T-cell (primary cell): Measurements from ENCODE around the gene SASH3. TPM values are rescaled to one million over a fixed set of nuclear protein-coding genes. Genes with fewer than 3 reads are reported as not detected.
A peak's percentile ranks its signal among the peaks of the same experiment; 100 is the strongest.

ENCODE experiments used
- ATAC-seq, 4 experiments: fragments of 200-7000 bp in 3 of 4; fragments of 150-1000 bp in 1 of 4; cut with Tn5 transposase; replicated peaks in 1 of 4; 1 replicate in 3 of 4; 2 replicates in 1 of 4; pipeline ENCODE4 v1.10.0; 2021; ENCODE audit warnings: moderate library complexity in 3 of 4, mild to moderate bottlenecking in 2 of 4, moderate number of reproducible peaks in 1 of 4
- CTCF ChIA-PET, 2 donors: fragments of 300-600 bp; sonication (Branson Sonifier 250); formaldehyde crosslinking; loops; one replicate each; lab custom pipeline; 2022; ENCODE audit warnings: antibody characterized with exemption in 2 of 2; lab: Charles Lee
- POLR2A ChIA-PET, 2 donors: fragments of 300-600 bp; sonication (Branson Sonifier 250); formaldehyde crosslinking; loops; one replicate each; lab custom pipeline; 2022; ENCODE audit warnings: antibody characterized with exemption in 2 of 2; lab: Charles Lee
- DNase-seq, 35 experiments: peaks; one replicate each; pipeline versions ENCODE4 v3.0.0 to v3.0.0-alpha.2; 2013 to 2023
- H3K27ac ChIP-seq: one replicate; pipeline ENCODE4 v1.5.1; 2013; ENCODE audit warnings: low read length
- H3K27me3 ChIP-seq, 2 experiments: replicated peaks in 1 of 2; 1 replicate in 1 of 2; 2 replicates in 1 of 2; pipeline versions ENCODE4 v1.6.1 to v1.7.0; 2013; ENCODE audit warnings: low read length in 1 of 2, mixed read lengths in 1 of 2; ENCODE audit not compliant: control insufficient read depth in 2 of 2, insufficient read depth in 2 of 2; ENCODE audit errors: extremely low read depth in 1 of 2
- H3K36me3 ChIP-seq, 2 donors: 1 replicate in 1 of 2; 2 replicates in 1 of 2; pipeline versions ENCODE4 v1.6.1 to v1.7.0; 2013; ENCODE audit warnings: low read length in 1 of 2; ENCODE audit not compliant: control insufficient read depth in 2 of 2, insufficient read depth in 1 of 2; ENCODE audit errors: extremely low read depth in 1 of 2
- H3K4me1 ChIP-seq, 2 experiments: 1 replicate in 1 of 2; 2 replicates in 1 of 2; pipeline versions ENCODE4 v1.6.1 to v1.7.0; 2013; ENCODE audit warnings: low read length in 2 of 2, mixed read lengths in 1 of 2; ENCODE audit not compliant: insufficient read depth in 2 of 2, control insufficient read depth in 1 of 2; ENCODE audit errors: extremely low read depth in 1 of 2
- H3K4me3 ChIP-seq, 2 donors: 1 replicate in 1 of 2; 2 replicates in 1 of 2; pipeline versions ENCODE4 v1.5.1 to v1.7.0; 2013; ENCODE audit warnings: mild to moderate bottlenecking in 2 of 2, low read length in 1 of 2, moderate library complexity in 1 of 2; ENCODE audit not compliant: control insufficient read depth in 1 of 2; ENCODE audit errors: extremely low read depth in 1 of 2
- H3K9me3 ChIP-seq: 2 replicates; pipeline ENCODE4 v1.7.0; 2013
- H3K27ac Mint-ChIP-seq, 2 donors: one replicate each; pipeline ENCODE4 v1.8.0; 2020 to 2021; ENCODE audit warnings: mild to moderate bottlenecking in 2 of 2, mixed read lengths in 2 of 2
- H3K27me3 Mint-ChIP-seq, 2 donors: one replicate each; pipeline ENCODE4 v1.8.0; 2021 to 2022; ENCODE audit warnings: mixed read lengths in 2 of 2
- H3K36me3 Mint-ChIP-seq: one replicate; pipeline ENCODE4 v1.8.0; 2021; ENCODE audit warnings: mixed read lengths
- H3K4me1 Mint-ChIP-seq, 3 donors: one replicate each; pipeline ENCODE4 v1.8.0; 2020 to 2022; ENCODE audit warnings: mixed read lengths in 3 of 3, mild to moderate bottlenecking in 1 of 3
- H3K4me3 Mint-ChIP-seq, 3 donors: one replicate each; pipeline ENCODE4 v1.8.0; 2020 to 2022; ENCODE audit warnings: mild to moderate bottlenecking in 3 of 3, mixed read lengths in 3 of 3, moderate library complexity in 3 of 3
- H3K9me3 Mint-ChIP-seq, 3 donors: one replicate each; pipeline ENCODE4 v1.8.0; 2020 to 2022; ENCODE audit warnings: mixed read lengths in 3 of 3
- WGBS: methylation state at CpG from one replicate; pipeline ENCODE4 v1.1.5; 2013; ENCODE audit warnings: missing lambda C conversion rate; ENCODE audit not compliant: insufficient coverage; 5-methylcytosine and 5-hydroxymethylcytosine counted together
- total RNA-seq, 35 experiments: library from RNA in 6 of 35; stranded (reverse) in 6 of 35; fragments of 120-200 nt in 1 of 35; gene quantifications; one replicate each; pipeline versions ENCODE4 v1.2.1 to v1.2.4 and lab custom pipeline; 2013 to 2026

The SASH3 gene
- total RNA-seq, 5 donors from 2014 or later (not counting 1 experiment from before 2014, with no cell fraction given): 102 to 163 (median 142) TPM

GRCh38 chrX:129744861-129745321, 34.9 kb upstream of the SASH3 start:
- H3K9me3 ChIP-seq: no peaks in the 10 kb centered on the region
- Mint-ChIP-seq H3K4me1 (peaks cover 32 to 48% (median 42%) of the 10 kb centered on the region in 3 donors), H3K9me3 (no peaks in the 10 kb centered on the region), H3K27me3 (peaks cover 0 to 16% of the 10 kb centered on the region in 2 donors), H3K4me3 (peak overlapping the region in 2 of 3 donors; percentile 0 to 33), H3K36me3 (no peaks in the 10 kb centered on the region), H3K27ac (peak overlapping the region in 1 of 2 donors; percentile 55)
- no peak overlapping the region for H3K4me3 ChIP-seq
- H3K36me3 ChIP-seq: no peaks in the 10 kb centered on the region
- H3K27ac ChIP-seq: no peak overlapping the region
- ChIA-PET CTCF (interaction anchor here in 1 of 2 donors (1.5 kb wide), 1 partner anchor 8 kb away, joined by 5 read pairs; no protein-coding TSS in a partner anchor), POLR2A (no interaction called here)
- WGBS: 5% methylated on average over 4 of the region's 10 CpGs
- H3K4me1 ChIP-seq: peaks cover 3 to 43% of the 10 kb centered on the region in 2 experiments
- H3K27me3 ChIP-seq: no peaks in the 10 kb centered on the region
- ATAC-seq (peak; percentile 52 to 76 (median 56)), DNase-seq (peak in 22 of 35 experiments; percentile 4 to 50 (median 26))

GRCh38 chrX:129746557-129747470, 32.9 kb upstream of the SASH3 start:
- H3K4me1 ChIP-seq: peaks cover 3 to 42% of the 10 kb centered on the region in 2 experiments
- ChIA-PET CTCF (no interaction called here), POLR2A (interaction anchor here (0.6 kb wide), 2 partner anchors 24 to 26 kb away, joined by 3 read pairs; no protein-coding TSS in a partner anchor)
- no peaks in the 10 kb centered on the region for H3K27me3 ChIP-seq
- Mint-ChIP-seq H3K36me3 (no peaks in the 10 kb centered on the region), H3K27ac (no peak overlapping the region), H3K4me3 (no peak overlapping the region), H3K4me1 (peaks cover 32 to 42% (median 40%) of the 10 kb centered on the region in 3 donors), H3K9me3 (no peaks in the 10 kb centered on the region), H3K27me3 (peaks cover 0 to 16% of the 10 kb centered on the region in 2 donors)
- H3K36me3 ChIP-seq: no peaks in the 10 kb centered on the region
- 90% methylated on average over 3 of the region's 7 CpGs for WGBS
- H3K4me3 ChIP-seq: no peak overlapping the region
- H3K9me3 ChIP-seq: no peaks in the 10 kb centered on the region
- H3K27ac ChIP-seq: no peak overlapping the region
- DNase-seq (no peak), ATAC-seq (no peak)

- H3K4me3 Mint-ChIP-seq: no peak overlapping the region
- POLR2A ChIA-PET: no interaction called here
- no peak overlapping the region for H3K27ac Mint-ChIP-seq
- no peaks in the 10 kb centered on the region for H3K36me3 Mint-ChIP-seq
- Histone ChIP-seq H3K27ac (no peak overlapping the region), H3K4me3 (no peak overlapping the region), H3K36me3 (no peaks in the 10 kb centered on the region), H3K4me1 (peaks cover 3 to 36% of the 10 kb centered on the region in 2 experiments), H3K9me3 (no peaks in the 10 kb centered on the region), H3K27me3 (no peaks in the 10 kb centered on the region)
- peaks cover 0 to 16% of the 10 kb centered on the region in 2 donors for H3K27me3 Mint-ChIP-seq
- 89% methylated on average over 3 of the region's 4 CpGs for WGBS
- no peak for DNase-seq
- no peaks in the 10 kb centered on the region for H3K9me3 Mint-ChIP-seq
- no peak for ATAC-seq
- CTCF ChIA-PET: no interaction called here
- peaks cover 32 to 40% (median 40%) of the 10 kb centered on the region in 3 donors for H3K4me1 Mint-ChIP-seq
Measured at GRCh38 chrX:129747533-129747932, 32.2 kb upstream of the SASH3 start.

GRCh38 chrX:129748305-129748704, 31.4 kb upstream of the SASH3 start:
- no peak for ATAC-seq
- POLR2A ChIA-PET: no interaction called here
- H3K27ac Mint-ChIP-seq: no peak overlapping the region

GRCh38 chrX:129749069-129749468, 30.7 kb upstream of the SASH3 start:
- ChIA-PET POLR2A (no interaction called here), CTCF (no interaction called here)
- DNase-seq (no peak), ATAC-seq (no peak)
- Mint-ChIP-seq H3K27me3 (peaks cover 0 to 13% of the 10 kb centered on the region in 2 donors), H3K4me3 (no peak overlapping the region), H3K9me3 (no peaks in the 10 kb centered on the region), H3K27ac (peak overlapping the region in 1 of 2 donors; percentile 42), H3K36me3 (no peaks in the 10 kb centered on the region), H3K4me1 (peaks cover 21 to 33% (median 29%) of the 10 kb centered on the region in 3 donors)
- H3K36me3 ChIP-seq: no peaks in the 10 kb centered on the region
- peaks cover 3 to 23% of the 10 kb centered on the region in 2 experiments for H3K4me1 ChIP-seq
- H3K4me3 ChIP-seq: no peak overlapping the region
- H3K27ac ChIP-seq: no peak overlapping the region
- H3K27me3 ChIP-seq: no peaks in the 10 kb centered on the region
- H3K9me3 ChIP-seq: no peaks in the 10 kb centered on the region
- WGBS: no CpG with 5 or more reads among the region's 2 CpGs

More at GRCh38 chrX:129748305-129748704, 31.4 kb upstream of the SASH3 start:
- no peak overlapping the region for H3K27ac ChIP-seq
- H3K4me1 ChIP-seq: peaks cover 3 to 28% of the 10 kb centered on the region in 2 experiments
- peaks cover 25 to 36% (median 34%) of the 10 kb centered on the region in 3 donors for H3K4me1 Mint-ChIP-seq
- H3K4me3 ChIP-seq: no peak overlapping the region
- H3K36me3 Mint-ChIP-seq: no peaks in the 10 kb centered on the region
- H3K27me3 Mint-ChIP-seq: peaks cover 0 to 16% of the 10 kb centered on the region in 2 donors
- WGBS: no CpG with 5 or more reads among the region's 4 CpGs
- CTCF ChIA-PET: no interaction called here
- no peaks in the 10 kb centered on the region for H3K9me3 Mint-ChIP-seq
- H3K4me3 Mint-ChIP-seq: no peak overlapping the region
- no peaks in the 10 kb centered on the region for H3K27me3 ChIP-seq
- DNase-seq: no peak
- no peaks in the 10 kb centered on the region for H3K9me3 ChIP-seq
- no peaks in the 10 kb centered on the region for H3K36me3 ChIP-seq

GRCh38 chrX:129750971-129751370, 28.8 kb upstream of the SASH3 start:
- peaks cover 0 to 8% of the 10 kb centered on the region in 2 donors for H3K27me3 Mint-ChIP-seq
- Histone ChIP-seq H3K27me3 (no peaks in the 10 kb centered on the region), H3K4me3 (no peak overlapping the region), H3K27ac (no peak overlapping the region), H3K9me3 (no peaks in the 10 kb centered on the region), H3K4me1 (peaks cover 14 to 24% of the 10 kb centered on the region in 2 experiments), H3K36me3 (no peaks in the 10 kb centered on the region)
- DNase-seq: no peak
- H3K9me3 Mint-ChIP-seq: no peaks in the 10 kb centered on the region
- ChIA-PET POLR2A (no interaction called here), CTCF (no interaction called here)
- peaks cover 21 to 33% (median 27%) of the 10 kb centered on the region in 3 donors for H3K4me1 Mint-ChIP-seq
- ATAC-seq: no peak
- 83% methylated on average over 4 of the region's 8 CpGs for WGBS
- no peak overlapping the region for H3K4me3 Mint-ChIP-seq
- H3K36me3 Mint-ChIP-seq: no peaks in the 10 kb centered on the region
- H3K27ac Mint-ChIP-seq: no peak overlapping the region
